HTR-8/SVneo (cell line): ENCODE data around the gene CCL14.
"Not testable (repeated sequence)": the region's sequence is repeated elsewhere in the genome, so short reads cannot be mapped to it uniquely, and the experiment has no call there.

Experiments
- DNase-seq: peaks from one replicate; pipeline ENCODE4 v3.0.0; 2011; ENCODE audit warnings: low spot score, mixed read lengths; ENCODE audit not compliant: insufficient read length
- FAIRE-seq: peaks from 2 replicates; lab custom pipeline; 2011; peaks lifted over from hg19 to GRCh38; lab: Jason Lieb, UNC

The CCL14 gene

GRCh38 chr17:35986643-35987042 lies at the start of gene CCL14:
CCL14 (minus strand) TSS chr17:35986729; CDS start chr17:35986649, 80 bp downstream.
- no peak for FAIRE-seq
- DNase-seq, result no peak

DNA sequence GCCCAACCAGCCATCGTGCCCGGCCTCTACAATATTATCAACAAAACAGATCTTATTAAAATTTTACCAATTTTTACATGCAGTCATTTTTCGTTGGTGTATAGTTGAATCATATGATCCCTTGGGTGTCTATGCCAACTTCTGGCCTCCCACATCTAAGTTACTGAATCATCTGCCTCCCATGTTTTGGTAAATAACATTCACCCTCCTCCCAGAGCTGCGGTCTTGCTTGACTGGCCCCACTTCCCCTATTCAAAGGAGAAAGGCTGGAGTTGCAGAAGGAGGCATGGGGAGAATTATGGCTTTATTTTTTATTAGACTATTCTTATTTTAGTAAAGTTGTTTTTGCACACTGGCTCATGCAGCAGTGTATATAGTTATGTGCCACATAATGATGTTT lies 49.7 kb upstream of the CCL14 start:
- FAIRE-seq, result no peak
- DNase-seq, result no peak

- DNase-seq (no peak), FAIRE-seq (no peak)
Observed at GRCh38 chr17:36034127-36034526, 47.6 kb upstream of the CCL14 start.

DNA sequence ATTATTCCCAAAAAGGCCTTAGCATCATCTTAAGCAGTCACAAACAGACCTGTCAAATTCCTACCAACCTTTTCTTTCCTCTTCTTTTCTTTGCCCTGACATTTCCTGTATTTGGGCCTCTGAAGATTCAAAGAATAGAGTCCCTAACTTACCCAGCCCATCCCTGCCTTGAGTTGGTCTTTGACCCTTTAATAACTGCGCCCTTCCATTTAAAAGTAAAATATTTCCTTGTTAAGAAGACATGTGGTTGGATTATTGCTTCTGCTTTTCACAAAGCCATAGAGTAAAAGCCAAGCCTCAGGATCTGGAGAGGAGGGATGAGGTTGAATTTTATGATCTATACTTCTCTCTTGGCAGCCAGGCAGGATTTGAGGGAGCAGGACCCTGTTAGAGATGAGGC lies 44.4 kb upstream of the CCL14 start:
- FAIRE-seq, result no peak

DNA sequence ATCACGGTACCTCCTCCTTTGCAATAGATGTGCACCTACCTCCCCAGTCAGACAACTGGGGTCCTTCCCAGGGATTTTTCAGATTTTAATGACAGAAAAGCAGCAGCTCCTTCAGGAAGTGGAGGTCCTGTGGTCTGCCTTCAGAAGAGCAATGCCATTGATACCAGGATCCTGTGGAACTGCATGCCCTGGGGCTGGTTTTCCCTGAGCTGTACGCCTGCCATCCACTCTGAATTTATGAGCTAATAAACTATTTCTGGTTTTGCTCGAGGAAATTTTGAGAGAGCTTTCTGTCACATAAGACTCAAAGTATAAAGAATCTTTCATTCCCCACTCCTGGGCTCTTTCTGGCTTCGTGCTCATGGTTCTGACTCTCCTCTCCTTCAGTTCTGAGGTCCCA lies 41.2 kb upstream of the CCL14 start:
- DNase-seq, result no peak
- FAIRE-seq, result no peak

More for the DNA sequence above, 44.4 kb upstream of the CCL14 start:
- no peak for DNase-seq

- no peak for DNase-seq
- FAIRE-seq, result no peak
Observed at GRCh38 chr17:36024106-36024869, 37.8 kb upstream of the CCL14 start.

- FAIRE-seq, result no peak
Observed at GRCh38 chr17:36019423-36019822, 32.9 kb upstream of the CCL14 start.

DNA sequence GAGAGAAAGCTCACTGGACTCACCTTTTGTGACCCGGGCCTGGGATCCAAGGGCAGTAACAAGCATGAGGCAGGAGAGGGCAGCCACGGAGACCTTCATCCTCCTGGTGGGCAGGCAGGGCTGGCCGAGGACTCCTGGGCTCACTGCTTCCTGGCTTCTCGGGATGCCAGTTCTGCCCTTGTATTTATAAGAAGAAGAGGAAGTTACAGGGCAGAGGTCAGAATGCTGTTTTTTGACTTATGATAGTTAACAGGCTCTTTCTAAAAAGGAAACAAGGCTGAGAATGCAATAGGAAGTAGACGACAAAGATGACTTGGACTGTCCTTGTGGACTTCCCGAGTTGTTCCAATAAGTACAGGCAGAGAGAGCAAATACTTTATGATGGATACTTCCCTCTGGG lies 31.3 kb upstream of the CCL14 start, which contains the start of gene CCL23:
CCL23 (minus strand) TSS at position 174 of the 400 bp plus-strand sequence; CDS start at position 99, 75 bp downstream.
- DNase-seq (no peak), FAIRE-seq (no peak)

More at GRCh38 chr17:36019423-36019822, 32.9 kb upstream of the CCL14 start:
- DNase-seq, result no peak

- no peak for DNase-seq
- FAIRE-seq, result no peak
Observed at GRCh38 chr17:36016555-36016954, 30.0 kb upstream of the CCL14 start.

DNA sequence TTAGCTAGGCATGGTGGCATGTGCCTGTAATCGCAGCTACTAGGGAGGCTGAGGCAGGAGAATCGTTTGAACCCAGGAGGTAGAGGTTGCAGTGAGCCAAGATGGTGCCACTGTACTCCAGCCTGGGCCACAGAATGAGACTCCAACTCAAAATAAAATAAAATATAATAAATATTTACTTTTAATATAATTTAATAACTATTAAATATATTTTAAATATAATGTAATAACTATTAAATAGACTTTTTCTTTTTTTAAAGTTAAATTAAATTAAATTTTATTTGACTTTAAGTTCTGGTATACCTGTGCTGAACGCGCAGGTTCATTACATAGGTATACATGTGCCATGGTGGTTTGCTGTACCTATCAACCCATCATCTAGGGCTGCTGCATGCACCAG lies 29.4 kb upstream of the CCL14 start:
- FAIRE-seq, DNase-seq: not testable (repeated sequence)

DNA sequence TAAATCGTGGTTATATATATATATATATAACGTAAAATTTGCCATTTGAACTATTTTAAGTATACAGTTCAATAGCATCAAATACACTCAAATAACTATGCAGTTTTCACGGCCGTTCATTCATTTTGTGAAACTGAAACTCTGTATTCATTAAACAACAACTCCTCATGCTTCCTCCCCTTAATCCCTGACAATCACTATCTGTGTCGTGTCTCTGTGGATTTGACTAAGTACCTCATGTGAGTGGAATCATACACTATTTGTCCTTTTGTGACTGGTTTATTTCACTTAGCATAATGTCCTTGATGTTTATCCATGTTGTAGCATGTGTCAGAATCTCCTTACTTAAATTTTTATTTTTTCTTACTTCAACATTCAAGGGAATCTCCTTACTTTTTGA lies 28.4 kb upstream of the CCL14 start:
- DNase-seq, result no peak
- no peak for FAIRE-seq

GRCh38 chr17:36011201-36011600 lies 24.7 kb upstream of the CCL14 start:
- no peak for FAIRE-seq

DNA sequence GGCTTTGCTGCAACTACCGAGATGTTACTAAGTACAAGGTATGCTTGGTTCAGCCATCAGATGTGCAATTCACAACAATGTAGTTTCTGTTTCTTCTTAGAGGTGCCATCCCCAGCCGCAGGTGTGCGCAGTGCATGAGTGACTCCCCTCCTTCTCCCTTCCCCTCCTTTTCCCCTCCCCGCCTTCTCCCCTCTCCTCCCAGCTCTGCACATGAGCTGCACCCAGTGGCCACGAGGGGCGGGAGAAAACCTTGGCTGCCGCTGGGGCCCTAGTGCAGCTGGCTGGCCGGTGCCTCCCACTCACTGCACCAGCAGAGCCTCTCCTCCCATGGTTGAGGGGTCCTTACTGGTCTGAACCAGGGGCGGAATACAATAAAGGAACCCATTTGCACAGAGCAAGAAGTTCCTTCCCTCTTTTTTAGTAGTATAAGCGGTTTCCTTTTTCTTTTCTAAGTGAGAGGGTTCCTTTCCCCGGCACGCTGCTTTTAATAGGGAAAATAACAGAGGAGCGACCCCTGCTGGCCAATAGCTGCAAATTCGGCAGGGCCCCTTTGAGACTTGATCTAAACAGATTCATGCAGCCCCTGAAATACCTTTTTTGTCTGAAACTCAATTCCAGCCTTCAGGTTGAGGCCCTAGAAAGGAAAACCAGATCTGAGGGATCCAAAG lies 22.6 kb upstream of the CCL14 start:
- no peak for FAIRE-seq
- DNase-seq, result no peak

More at GRCh38 chr17:36011201-36011600, 24.7 kb upstream of the CCL14 start:
- no peak for DNase-seq

GRCh38 chr17:36004594-36005108 lies 18.1 kb upstream of the CCL14 start:
- DNase-seq (no peak), FAIRE-seq (no peak)

- DNase-seq, result no peak
- FAIRE-seq, result no peak
Observed at GRCh38 chr17:36002631-36003030, 16.1 kb upstream of the CCL14 start.

GRCh38 chr17:36001862-36002603 lies 15.5 kb upstream of the CCL14 start:
- DNase-seq (no peak), FAIRE-seq (no peak)

- no peak for DNase-seq
- no peak for FAIRE-seq
Observed at GRCh38 chr17:36001110-36001771, 14.7 kb upstream of the CCL14 start, which contains the start of gene CCL15. CCL15 (minus strand) TSS chr17:36001553; CDS start chr17:36001492, 61 bp downstream.

GRCh38 chr17:36000732-36001109 lies 14.2 kb upstream of the CCL14 start:
- DNase-seq (no peak), FAIRE-seq (no peak)

GRCh38 chr17:35998756-35999155 lies 12.2 kb upstream of the CCL14 start:
- DNase-seq (no peak), FAIRE-seq (no peak)

- FAIRE-seq, result no peak
Observed at GRCh38 chr17:35998018-35998545, 11.6 kb upstream of the CCL14 start.

More at GRCh38 chr17:35998018-35998545, 11.6 kb upstream of the CCL14 start:
- DNase-seq, result no peak
